SKM-1 (cell line): Measurements from ENCODE around the gene APH1B.

Experiments used
- DNase-seq: peaks from one replicate; lab custom pipeline; 2025; ENCODE audit not compliant: unreplicated experiment; lab: John Stamatoyannopoulos, UW

Gene APH1B

GRCh38 chr15:63251701-63252100, 25.7 kb upstream of the APH1B start:
- no peak for DNase-seq

- DNase-seq, result no peak
Measured at GRCh38 chr15:63252292-63252691, 25.1 kb upstream of the APH1B start.

- no peak for DNase-seq
Measured at GRCh38 chr15:63254991-63255390, 22.4 kb upstream of the APH1B start.

GRCh38 chr15:63255489-63255990, 21.9 kb upstream of the APH1B start:
- no peak for DNase-seq

GRCh38 chr15:63256433-63257274, 20.8 kb upstream of the APH1B start:
- DNase-seq, result no peak

- no peak for DNase-seq
Measured at GRCh38 chr15:63258658-63259057, 18.7 kb upstream of the APH1B start.

- no peak for DNase-seq
Measured at GRCh38 chr15:63260791-63261190, 16.6 kb upstream of the APH1B start.

GRCh38 chr15:63261311-63261710, 16.1 kb upstream of the APH1B start:
- DNase-seq, result no peak

- no peak for DNase-seq
Measured at GRCh38 chr15:63263519-63263918, 13.9 kb upstream of the APH1B start.

- no peak for DNase-seq
Measured at GRCh38 chr15:63264688-63265293, 12.6 kb upstream of the APH1B start.

- DNase-seq, result no peak
Measured at GRCh38 chr15:63274427-63274826, 3.0 kb upstream of the APH1B start.

- DNase-seq, result no peak
Measured at GRCh38 chr15:63276342-63277037, 915 bp upstream of the APH1B start.

GRCh38 chr15:63277893-63278456, 570 bp downstream of the APH1B start:
- DNase-seq, result no peak

- peak; percentile 61 for DNase-seq
Measured at GRCh38 chr15:63283126-63283525, 5.7 kb downstream of the APH1B start.

GRCh38 chr15:63284335-63284734, 6.9 kb downstream of the APH1B start:
- no peak for DNase-seq

- DNase-seq, result no peak
Measured at GRCh38 chr15:63287109-63287508, 9.7 kb downstream of the APH1B start.

GRCh38 chr15:63288342-63288741, 10.9 kb downstream of the APH1B start:
- DNase-seq, result no peak

GRCh38 chr15:63288778-63289378, 11.5 kb downstream of the APH1B start:
- DNase-seq, result peak; percentile 44

GRCh38 chr15:63291507-63291906, 14.1 kb downstream of the APH1B start:
- DNase-seq, result no peak

GRCh38 chr15:63292241-63292640, 14.8 kb downstream of the APH1B start:
- DNase-seq, result no peak

- no peak for DNase-seq
Measured at GRCh38 chr15:63292771-63293170, 15.4 kb downstream of the APH1B start.
